Measurements from ENCODE around the gene NKAIN1. TPM values are rescaled to one million over a fixed set of nuclear protein-coding genes. Genes with fewer than 3 reads are reported as not detected.

Gene NKAIN1
- total and polyA plus RNA-seq, 2 donors (not counting 3 experiments of a cell fraction or from before 2014, with no cell fraction given) = 0.29 to 0.40 TPM

GRCh38 chr1:31170486-31170735 lies 69.3 kb downstream of the NKAIN1 start:
- no peak for FAIRE-seq
- no peak for DNase-seq (ENCODE audit: low read depth, low spot score)
- Histone ChIP-seq H3K27ac (ENCODE audit: insufficient read depth, low read depth, low read length) (no peak overlapping the region), H3K9me1 (replicated peaks; ENCODE audit: control insufficient read depth, extremely low read depth, insufficient read depth, low read length) (no peaks in the 10 kb centered on the region), H3K9me3 (replicated peaks; ENCODE audit: control insufficient read depth, insufficient read depth, low read length) (no peaks in the 10 kb centered on the region), H3K79me2 (ENCODE audit: control insufficient read depth, insufficient read depth, low read length) (no peaks in the 10 kb centered on the region), H3K4me3 (replicated peaks in 1 of 3; ENCODE audit: insufficient read depth in 1 of 3, low read depth in 1 of 3, low read length in 3 of 3) (no peak overlapping the region), H3K4me1 (ENCODE audit: control insufficient read depth, extremely low read depth, insufficient read depth, low read length) (peaks cover 5% of the 10 kb centered on the region), H3K9ac (replicated peaks; ENCODE audit: extremely low read depth, insufficient read depth, low read length) (no peak overlapping the region), H2AFZ (ENCODE audit: low read depth, low read length) (peak overlapping the region; percentile 84), H3K4me2 (ENCODE audit: insufficient read depth, low read length) (no peak overlapping the region), H3K36me3 (ENCODE audit: control insufficient read depth in 2 of 2, extremely low read depth in 1 of 2, insufficient read depth in 2 of 2, low read length in 2 of 2) (no peaks in the 10 kb centered on the region), H4K20me1 (replicated peaks; ENCODE audit: control insufficient read depth, extremely low read depth, insufficient read depth, low read length) (no peaks in the 10 kb centered on the region), H3K27me3 (ENCODE audit: control insufficient read depth in 2 of 2, insufficient read depth in 2 of 2, low read length in 2 of 2) (no peaks in the 10 kb centered on the region)
- dilution Hi-C loops (cut with MboI; ENCODE audit: extremely low pct_ligation_motif_present, low sequenced_read_pairs) = no loop called here
- CTCF ChIA-PET = interaction anchor here (1.4 to 4.5 kb wide), 2 partner anchors 8 to 12 kb away, joined by 4 to 34 read pairs; no protein-coding TSS in a partner anchor
- no TSS peak for BruUV-seq (replicated peaks)
- TF ChIP-seq MAX (IDR thresholded peaks at IDR 0.05; ENCODE audit: insufficient read depth, insufficient read length) (no peak), EZH2 (IDR thresholded peaks at IDR 0.05; ENCODE audit: borderline replicate concordance, low read depth, low read length, severe bottlenecking) (no peak), JUN (IDR thresholded peaks at IDR 0.05; ENCODE audit: borderline replicate concordance, insufficient read depth, insufficient read length, low read depth) (no peak), CTCF (IDR thresholded peaks at IDR 0.05; ENCODE audit: extremely low read depth in 1 of 2, insufficient read depth in 1 of 2, low read depth in 1 of 2, low read length in 2 of 2) (no peak), POLR2A (IDR thresholded peaks at IDR 0.05; ENCODE audit: low read depth, low read length) (no peak), MYC (IDR thresholded peaks at IDR 0.05; ENCODE audit: low read depth, low read length) (no peak), GATA2 (IDR thresholded peaks at IDR 0.05; ENCODE audit: insufficient read depth, insufficient read length, low read depth, low read length) (no peak), FOS (IDR thresholded peaks at IDR 0.05; ENCODE audit: borderline replicate concordance, insufficient read depth, low read length) (no peak), POLR2AphosphoS5 (IDR thresholded peaks at IDR 0.05; ENCODE audit: insufficient read depth, low read depth, low read length) (no peak)
- POLR2A ChIA-PET = no interaction called here
- intact Hi-C loops (cut with micrococcal nuclease) = no loop called here
